Astrocyte of the hippocampus (primary cell): ENCODE data around the gene AIF1.
A peak's percentile ranks its signal among the peaks of the same experiment; 100 is the strongest.

Experiments
- DNase-seq: peaks from one replicate; pipeline ENCODE4 v3.0.0; 2011; ENCODE audit warnings: low read depth, low spot score

The AIF1 gene

DNA sequence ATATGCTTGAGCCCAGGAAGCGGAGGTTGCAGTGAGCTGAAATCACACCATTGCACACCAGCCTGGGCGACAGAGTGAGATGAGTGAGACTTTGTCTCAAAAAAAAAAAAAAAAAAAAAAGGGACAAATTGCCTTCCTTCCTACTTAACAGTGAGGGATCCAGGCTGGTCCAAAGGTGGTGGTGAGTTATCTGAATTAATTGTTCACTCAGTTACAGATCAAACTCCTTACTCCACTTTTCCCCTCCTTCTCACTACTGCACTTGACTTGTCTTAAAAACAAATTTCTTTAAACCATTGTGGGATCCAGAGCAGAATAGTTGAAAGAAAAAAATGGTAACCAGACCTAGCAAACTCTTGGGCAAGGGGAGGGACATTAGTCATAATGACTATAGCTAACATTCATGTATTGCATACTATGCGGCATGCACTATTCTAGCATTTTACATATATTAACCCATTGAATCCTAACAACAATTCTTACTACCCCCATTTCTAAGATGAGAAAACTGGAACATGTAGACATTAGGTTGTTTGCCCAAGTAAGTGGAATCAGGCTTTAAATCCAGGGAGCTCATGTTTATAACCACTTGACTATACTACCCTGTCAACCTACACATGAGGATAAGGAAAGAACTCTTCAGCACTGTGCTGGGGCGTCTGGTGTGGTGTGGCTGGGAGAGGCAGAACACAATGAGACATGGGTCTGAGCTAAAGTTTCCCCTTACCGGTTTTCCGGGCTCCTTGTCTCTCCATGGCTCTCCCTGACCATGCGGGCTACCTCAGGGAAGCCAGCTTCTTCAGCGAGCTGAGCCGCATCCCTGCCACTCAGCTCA lies 48.3 kb downstream of the AIF1 start:
- no peak for DNase-seq

DNA sequence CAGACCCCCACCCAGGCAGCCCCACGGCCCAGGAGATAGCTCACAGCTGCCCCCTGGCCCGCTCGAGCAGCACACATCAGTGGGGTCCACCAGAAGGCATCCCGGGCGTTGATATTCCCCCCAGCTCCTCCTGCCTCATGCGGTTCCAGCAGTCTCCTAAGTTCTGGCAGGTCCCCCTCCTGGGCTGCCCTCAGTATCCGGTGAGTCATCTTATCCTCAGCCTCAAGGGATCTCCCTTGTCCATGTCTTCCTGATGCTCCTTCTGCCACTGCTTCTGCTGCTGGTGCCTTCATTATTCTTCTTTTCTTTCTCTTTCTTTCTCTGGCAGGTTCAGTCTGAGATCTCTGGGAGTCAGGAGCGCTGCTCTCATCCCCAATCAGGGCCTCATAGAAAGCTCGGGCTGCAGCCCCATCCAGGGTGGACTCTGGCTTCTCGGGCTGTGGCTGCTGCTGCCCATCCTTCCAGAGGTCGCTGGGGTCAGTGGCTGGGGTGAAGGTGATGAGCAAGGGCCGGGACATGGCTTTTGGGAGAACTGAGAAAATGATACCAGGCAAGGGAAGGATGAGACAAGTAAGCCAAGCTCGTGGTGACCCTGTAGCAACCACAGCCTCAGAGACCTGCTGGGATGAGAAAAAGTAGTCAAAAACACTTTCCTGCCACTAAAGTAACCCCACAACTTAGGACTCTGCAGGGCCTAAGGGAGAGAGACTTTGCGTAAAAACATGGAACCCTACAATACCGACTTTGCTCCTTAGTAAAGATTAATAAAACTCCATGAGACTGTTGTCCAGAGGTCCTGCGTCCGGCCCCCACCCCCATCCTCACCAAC lies 49.1 kb downstream of the AIF1 start:
- DNase-seq: peak; percentile 71

DNA sequence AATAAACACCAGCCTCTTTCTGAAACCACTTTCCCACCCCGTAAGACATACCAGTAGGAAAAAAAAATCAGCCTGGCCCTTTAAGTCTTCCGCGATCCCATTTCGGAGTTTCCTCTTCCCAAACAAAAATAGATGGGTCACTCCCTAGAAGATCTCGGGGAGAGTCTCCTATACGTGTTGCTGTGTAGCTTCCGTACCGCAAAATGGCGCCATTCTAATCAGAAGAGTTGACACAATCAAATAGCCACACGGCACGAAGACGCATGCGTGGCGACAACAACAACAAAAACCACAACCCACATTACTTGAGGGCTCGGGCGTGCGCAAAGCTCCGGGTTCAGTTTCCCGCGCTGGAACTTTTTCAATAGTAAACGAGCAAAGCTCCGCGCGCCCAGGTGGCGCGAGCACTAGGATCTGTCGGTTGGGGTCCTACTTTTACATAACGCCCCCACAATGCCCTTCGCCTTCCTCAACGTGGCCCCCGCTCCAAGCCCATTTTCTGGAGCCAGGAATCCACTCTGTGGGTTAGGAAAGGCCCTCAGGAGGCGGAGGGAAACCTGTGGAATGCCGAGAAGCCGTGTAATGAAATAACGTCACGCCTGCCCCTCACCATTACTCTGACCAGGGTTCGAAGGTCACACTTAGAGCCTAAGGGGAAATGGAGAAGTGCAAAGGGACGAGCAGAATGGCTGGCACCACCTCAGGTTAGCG lies 49.9 kb downstream of the AIF1 start, which contains the start of gene GPANK1:
Gene GPANK1 (minus strand): TSS at position 208 of the 711 bp plus-strand sequence. CDS start 519 bp downstream, outside the sequence.
- peak; percentile 93 for DNase-seq

- DNase-seq: peak; percentile 99
Measured at GRCh38 chr6:31665501-31666336, 50.7 kb downstream of the AIF1 start, which contains the start of gene CSNK2B. TSS of gene CSNK2B (plus strand) at chr6:31666080. CDS start at chr6:31666832, 752 bp downstream.

GRCh38 chr6:31666337-31666965 lies 51.4 kb downstream of the AIF1 start:
- no peak for DNase-seq
